NB4 (cell line): ENCODE measurements around the gene HTR4.

Experiments used
- MYC ChIP-seq: IDR thresholded peaks from 2 replicates; pipeline ENCODE4 v1.6.1; 2011; ENCODE audit warnings: low read depth, low read length
- POLR2A ChIP-seq: IDR thresholded peaks from 2 replicates; pipeline ENCODE4 v1.6.1; 2011; ENCODE audit warnings: mild to moderate bottlenecking; ENCODE audit not compliant: insufficient read length; ENCODE audit errors: extremely low read depth
- TF ChIP-seq, protein P1 (sequence below): IDR thresholded peaks from one replicate; pipeline ENCODE4 v1.5.1; 2012; ENCODE audit warnings: low read depth, low read length
- TF ChIP-seq, protein P2 (sequence below): IDR thresholded peaks from 2 replicates; pipeline ENCODE4 v1.6.1; 2011; ENCODE audit warnings: low read depth, low read length

DNA sequence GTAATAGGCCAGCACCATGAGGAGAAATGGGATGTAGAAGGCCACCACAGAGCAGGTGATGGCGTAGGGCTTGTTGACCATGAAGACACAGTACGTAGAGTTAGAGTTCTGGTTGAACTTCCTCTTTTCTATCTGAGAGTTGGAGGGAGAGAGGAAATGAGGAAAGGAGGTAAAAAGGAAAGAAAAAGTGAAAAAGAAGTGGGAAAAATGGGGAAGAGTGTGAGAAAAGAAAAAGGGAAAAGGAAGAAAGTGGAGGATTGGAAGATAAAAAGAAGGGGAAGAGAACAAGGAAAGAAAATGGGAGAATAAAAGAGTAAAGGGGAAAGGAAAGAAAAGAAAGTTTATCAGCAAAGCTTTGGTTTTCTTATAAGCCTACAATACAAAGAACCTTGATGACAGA, 144.4 kb downstream of the HTR4 start:
- TF ChIP-seq POLR2A, result no peak
- TF ChIP-seq, protein P1, sequence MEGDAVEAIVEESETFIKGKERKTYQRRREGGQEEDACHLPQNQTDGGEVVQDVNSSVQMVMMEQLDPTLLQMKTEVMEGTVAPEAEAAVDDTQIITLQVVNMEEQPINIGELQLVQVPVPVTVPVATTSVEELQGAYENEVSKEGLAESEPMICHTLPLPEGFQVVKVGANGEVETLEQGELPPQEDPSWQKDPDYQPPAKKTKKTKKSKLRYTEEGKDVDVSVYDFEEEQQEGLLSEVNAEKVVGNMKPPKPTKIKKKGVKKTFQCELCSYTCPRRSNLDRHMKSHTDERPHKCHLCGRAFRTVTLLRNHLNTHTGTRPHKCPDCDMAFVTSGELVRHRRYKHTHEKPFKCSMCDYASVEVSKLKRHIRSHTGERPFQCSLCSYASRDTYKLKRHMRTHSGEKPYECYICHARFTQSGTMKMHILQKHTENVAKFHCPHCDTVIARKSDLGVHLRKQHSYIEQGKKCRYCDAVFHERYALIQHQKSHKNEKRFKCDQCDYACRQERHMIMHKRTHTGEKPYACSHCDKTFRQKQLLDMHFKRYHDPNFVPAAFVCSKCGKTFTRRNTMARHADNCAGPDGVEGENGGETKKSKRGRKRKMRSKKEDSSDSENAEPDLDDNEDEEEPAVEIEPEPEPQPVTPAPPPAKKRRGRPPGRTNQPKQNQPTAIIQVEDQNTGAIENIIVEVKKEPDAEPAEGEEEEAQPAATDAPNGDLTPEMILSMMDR, result no peak
- no peak for TF ChIP-seq MYC
- TF ChIP-seq, protein P2, sequence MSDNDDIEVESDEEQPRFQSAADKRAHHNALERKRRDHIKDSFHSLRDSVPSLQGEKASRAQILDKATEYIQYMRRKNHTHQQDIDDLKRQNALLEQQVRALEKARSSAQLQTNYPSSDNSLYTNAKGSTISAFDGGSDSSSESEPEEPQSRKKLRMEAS, result no peak
